HAP-1 (cell line): ENCODE results near the gene CEP72.

Experiments
- DNase-seq, 2 experiments: peaks; one replicate each; pipeline ENCODE4 v3.0.0-alpha.2; 2016 to 2020; ENCODE audit warnings: low spot score in 2 of 2
- H3K27me3 ChIP-seq: fragments of 250-450 bp; sonication (Bioruptor Pico); 2 replicates; pipeline ENCODE4 v1.5.1; 2020; ENCODE audit warnings: low read depth, mild to moderate bottlenecking, moderate library complexity
- H3K36me3 ChIP-seq: fragments of 250-450 bp; sonication (Bioruptor Pico); replicated peaks from 2 replicates; pipeline ENCODE4 v1.5.1; 2020; ENCODE audit warnings: mild to moderate bottlenecking
- H3K4me1 ChIP-seq: fragments of 250-450 bp; sonication (Bioruptor Pico); 2 replicates; pipeline ENCODE4 v1.5.1; 2020; ENCODE audit warnings: mild to moderate bottlenecking
- H3K4me3 ChIP-seq: fragments of 250-450 bp; sonication (Bioruptor Pico); 2 replicates; pipeline ENCODE4 v1.5.1; 2020; ENCODE audit warnings: mild to moderate bottlenecking, moderate library complexity
- H3K9me3 ChIP-seq: fragments of 250-450 bp; sonication (Bioruptor Pico); 2 replicates; pipeline ENCODE4 v1.5.1; 2020; ENCODE audit warnings: mild to moderate bottlenecking, moderate library complexity
- in situ Hi-C: fragments of 300-500 bp; cut with MboI; formaldehyde crosslinking; loops from 3 replicates; pipeline ENCODE4 v1.14.3; 2020; ENCODE audit warnings: low sequenced_read_pairs, inconsistent platforms, mixed read lengths

Gene CEP72

GRCh38 chr5:670396-671270 is 58.5 kb downstream of the CEP72 start:
- peaks cover 14% of the 10 kb centered on the region for H3K36me3 ChIP-seq
- DNase-seq: no peak
- in situ Hi-C loops: loop anchor here (10.0 kb wide), 1 partner anchor 224 kb away; the partner anchor contains the start of genes BRD9 and TRIP13
- no peaks in the 10 kb centered on the region for H3K27me3 ChIP-seq
- H3K4me3 ChIP-seq: no peak overlapping the region
- no peaks in the 10 kb centered on the region for H3K9me3 ChIP-seq
- H3K4me1 ChIP-seq: peaks cover 16% of the 10 kb centered on the region

DNA sequence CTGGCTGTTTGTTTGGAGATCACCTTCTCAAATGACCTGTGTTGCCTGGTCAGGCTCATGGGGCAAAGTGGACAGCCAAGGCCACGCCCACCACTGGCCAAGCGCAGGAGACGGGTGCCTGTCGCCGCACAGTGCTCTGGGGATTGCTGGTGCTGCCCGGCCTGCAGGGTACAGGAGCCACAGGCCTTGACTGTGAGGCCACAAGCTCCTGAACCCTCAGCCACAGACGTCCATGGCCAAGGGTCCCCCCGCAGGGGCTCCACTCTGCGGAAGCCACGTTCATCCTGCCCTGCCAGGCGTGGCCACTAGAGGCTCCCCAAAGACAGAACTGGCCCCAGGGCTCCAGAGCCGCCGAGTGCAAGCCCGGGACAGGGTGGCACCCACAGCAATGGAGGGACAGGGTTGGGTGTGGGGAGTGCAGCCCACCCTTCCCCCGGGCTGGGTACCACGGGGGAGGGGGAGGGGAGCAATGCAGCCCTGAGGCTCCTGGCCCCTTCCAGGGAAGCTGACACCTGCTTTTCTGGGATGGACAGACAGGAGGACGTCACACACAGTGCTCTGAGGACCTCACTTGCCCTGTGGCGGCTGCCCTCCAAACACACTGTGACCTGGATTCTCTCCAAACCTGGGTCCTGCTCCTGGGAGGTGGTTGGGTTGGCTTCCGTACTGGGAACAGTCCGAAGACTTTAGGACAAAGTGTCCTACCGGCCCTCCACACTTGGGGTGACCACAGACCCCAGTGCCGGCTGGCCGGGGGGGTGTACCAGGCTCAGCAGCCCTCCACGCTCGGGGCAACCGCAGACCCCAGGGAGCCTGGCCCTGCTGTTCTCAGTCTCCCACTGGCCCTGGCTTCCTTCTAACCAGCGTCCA is 59.6 kb downstream of the CEP72 start:
- no peak overlapping the region for H3K4me3 ChIP-seq
- no peaks in the 10 kb centered on the region for H3K27me3 ChIP-seq
- H3K36me3 ChIP-seq: peaks cover 14% of the 10 kb centered on the region
- H3K4me1 ChIP-seq: peaks cover 16% of the 10 kb centered on the region
- peak; percentile 57 to 89 for DNase-seq
- no peaks in the 10 kb centered on the region for H3K9me3 ChIP-seq
- in situ Hi-C loops: loop anchor here (10.0 kb wide), 1 partner anchor 223 kb away; the partner anchor contains the start of genes BRD9 and TRIP13

DNA sequence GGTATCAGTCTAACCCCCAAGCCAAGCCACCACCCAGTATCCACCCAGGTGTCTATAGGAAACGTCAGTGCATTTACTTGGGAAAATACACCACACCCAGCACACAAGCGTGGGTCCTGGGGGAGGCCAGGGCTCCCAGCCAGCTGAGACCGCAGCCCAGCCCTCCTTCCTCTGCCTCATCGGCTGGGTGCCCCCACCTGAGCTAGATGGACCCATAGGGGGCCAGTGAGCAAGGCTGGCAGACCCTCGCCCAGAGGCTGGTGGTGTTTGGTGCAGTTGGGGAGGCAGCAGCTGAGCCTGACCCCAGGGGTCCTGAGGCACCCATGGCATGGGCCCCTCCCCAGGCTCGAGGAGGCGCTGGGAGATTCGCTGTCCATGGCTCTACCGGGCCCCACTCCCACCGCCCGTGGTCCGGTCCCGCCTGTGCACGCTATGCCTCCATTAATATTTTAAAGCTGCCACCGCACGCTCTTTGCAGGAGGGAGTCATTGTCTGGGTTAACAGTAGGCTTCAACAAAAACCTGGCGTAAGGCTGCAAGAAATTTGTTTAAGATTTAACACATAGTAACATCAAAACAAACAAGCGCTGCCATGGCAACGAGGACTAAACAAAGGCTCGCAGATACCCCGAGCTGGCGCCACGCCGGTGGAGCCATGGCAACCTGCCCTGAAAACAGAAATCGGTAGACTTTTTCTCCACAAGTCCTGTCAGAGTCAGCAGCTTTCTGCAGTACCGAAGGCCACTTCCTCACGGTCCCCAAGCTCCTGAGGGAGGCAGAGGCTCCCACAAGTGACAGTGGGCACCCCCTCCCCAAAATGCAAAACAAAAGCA is 60.4 kb downstream of the CEP72 start:
- peak; percentile 79 to 95 for DNase-seq
- Histone ChIP-seq H3K9me3 (no peaks in the 10 kb centered on the region), H3K4me3 (no peak overlapping the region), H3K36me3 (peaks cover 6% of the 10 kb centered on the region), H3K4me1 (peaks cover 16% of the 10 kb centered on the region), H3K27me3 (no peaks in the 10 kb centered on the region)
- in situ Hi-C loops: loop anchor here (10.0 kb wide), 1 partner anchor 222 kb away; the partner anchor contains the start of genes BRD9 and TRIP13

- peaks cover 6% of the 10 kb centered on the region for H3K36me3 ChIP-seq
- no peaks in the 10 kb centered on the region for H3K9me3 ChIP-seq
- H3K4me3 ChIP-seq: no peak overlapping the region
- peaks cover 16% of the 10 kb centered on the region for H3K4me1 ChIP-seq
- DNase-seq: no peak
- in situ Hi-C loops: loop anchor here (10.0 kb wide), 1 partner anchor 222 kb away; the partner anchor contains the start of genes BRD9 and TRIP13
- no peaks in the 10 kb centered on the region for H3K27me3 ChIP-seq
Observed at GRCh38 chr5:673161-673830, 61.2 kb downstream of the CEP72 start.

- H3K4me1 ChIP-seq: peaks cover 16% of the 10 kb centered on the region
- H3K27me3 ChIP-seq: no peaks in the 10 kb centered on the region
- in situ Hi-C loops: loop anchor here (10.0 kb wide), 1 partner anchor 221 kb away; the partner anchor contains the start of genes BRD9 and TRIP13
Observed at GRCh38 chr5:673831-674629, 61.9 kb downstream of the CEP72 start.

GRCh38 chr5:674630-675011 is 62.5 kb downstream of the CEP72 start:
- no peaks in the 10 kb centered on the region for H3K9me3 ChIP-seq
- no peaks in the 10 kb centered on the region for H3K27me3 ChIP-seq
- peaks cover 16% of the 10 kb centered on the region for H3K4me1 ChIP-seq
- H3K36me3 ChIP-seq: no peaks in the 10 kb centered on the region
- in situ Hi-C loops: loop anchor here (10.0 kb wide), 1 partner anchor 220 kb away; the partner anchor contains the start of genes BRD9 and TRIP13
- DNase-seq: peak in 1 of 2 experiments; percentile 21
- H3K4me3 ChIP-seq: no peak overlapping the region

More at GRCh38 chr5:673831-674629, 61.9 kb downstream of the CEP72 start:
- DNase-seq: peak in 1 of 2 experiments; percentile 28
- H3K9me3 ChIP-seq: no peaks in the 10 kb centered on the region
- H3K4me3 ChIP-seq: no peak overlapping the region
- peaks cover under 1% of the 10 kb centered on the region for H3K36me3 ChIP-seq

DNA sequence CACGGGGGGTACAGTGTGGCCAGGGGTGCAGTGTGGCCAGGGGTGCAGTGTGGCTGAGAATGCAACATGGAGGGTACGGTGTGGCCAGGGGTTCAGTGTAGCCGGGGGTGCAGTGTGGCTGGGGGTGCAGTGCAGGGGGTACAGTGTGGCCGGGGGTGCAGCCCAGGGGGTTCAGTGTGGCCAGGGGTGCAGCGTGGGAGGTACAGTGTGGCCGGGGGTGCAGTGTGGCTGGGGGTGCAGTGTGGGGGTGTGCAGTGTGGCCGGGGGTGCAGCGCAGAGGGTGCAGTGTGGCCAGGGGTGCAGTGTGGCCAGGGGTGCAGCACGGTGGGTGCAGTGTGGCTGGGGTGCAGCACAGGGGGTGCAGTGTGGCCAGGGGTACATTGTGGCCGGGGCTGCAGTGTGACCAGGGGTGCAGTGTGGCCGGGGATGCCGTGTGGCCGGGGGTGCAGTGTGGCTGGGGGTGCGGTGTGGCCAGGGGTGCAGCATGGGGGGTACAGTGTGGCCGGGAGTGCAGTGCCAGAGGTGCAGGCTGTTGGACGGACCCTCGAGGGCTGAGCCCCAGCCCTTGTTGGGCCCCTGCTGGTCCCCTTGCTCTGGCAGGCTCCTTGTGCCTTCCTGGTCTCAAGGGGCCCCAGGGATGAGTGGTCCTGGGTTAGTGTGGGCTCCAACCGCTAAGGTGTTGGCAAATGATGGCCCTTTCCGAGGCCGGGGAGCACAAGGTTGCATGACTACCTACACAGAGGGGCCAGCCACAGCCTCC is 63.2 kb downstream of the CEP72 start:
- Histone ChIP-seq H3K27me3 (no peaks in the 10 kb centered on the region), H3K4me3 (no peak overlapping the region), H3K4me1 (peaks cover 16% of the 10 kb centered on the region), H3K9me3 (no peaks in the 10 kb centered on the region), H3K36me3 (no peaks in the 10 kb centered on the region)
- in situ Hi-C loops: loop anchor here (10.0 kb wide), 1 partner anchor 220 kb away; the partner anchor contains the start of genes BRD9 and TRIP13
- no peak for DNase-seq

GRCh38 chr5:675871-676698 is 63.9 kb downstream of the CEP72 start:
- Histone ChIP-seq H3K27me3 (no peaks in the 10 kb centered on the region), H3K4me1 (peaks cover 16% of the 10 kb centered on the region), H3K36me3 (no peaks in the 10 kb centered on the region), H3K9me3 (no peaks in the 10 kb centered on the region), H3K4me3 (no peak overlapping the region)
- in situ Hi-C loops: loop anchor here (10.0 kb wide), 1 partner anchor 219 kb away; the partner anchor contains the start of genes BRD9 and TRIP13
- DNase-seq: no peak

DNA sequence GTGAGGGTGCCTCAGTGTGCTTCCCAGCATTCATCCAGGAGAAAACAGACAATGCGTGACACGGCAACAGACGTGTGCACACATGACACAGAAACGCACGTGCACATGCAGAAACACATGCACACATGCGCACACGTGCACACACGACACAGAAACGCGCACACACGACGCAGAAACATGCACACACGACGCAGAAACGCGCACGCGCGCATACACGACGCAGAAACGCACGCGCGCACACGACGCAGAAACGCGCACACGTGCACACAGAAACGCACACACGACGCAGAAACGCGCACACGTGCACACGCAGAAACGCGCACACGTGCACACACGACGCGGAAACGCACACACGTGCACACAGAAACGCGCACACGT is 64.5 kb downstream of the CEP72 start:
- Histone ChIP-seq H3K27me3 (no peaks in the 10 kb centered on the region), H3K36me3 (no peaks in the 10 kb centered on the region), H3K9me3 (no peaks in the 10 kb centered on the region), H3K4me1 (peaks cover 16% of the 10 kb centered on the region), H3K4me3 (no peak overlapping the region)
- in situ Hi-C loops: loop anchor here (10.0 kb wide), 1 partner anchor 218 kb away; the partner anchor contains the start of genes BRD9 and TRIP13
- DNase-seq: no peak

GRCh38 chr5:677131-678101 is 65.3 kb downstream of the CEP72 start:
- no peak for DNase-seq
- Histone ChIP-seq H3K4me1 (peaks cover 9% of the 10 kb centered on the region), H3K9me3 (no peaks in the 10 kb centered on the region), H3K4me3 (no peak overlapping the region), H3K27me3 (no peaks in the 10 kb centered on the region), H3K36me3 (no peaks in the 10 kb centered on the region)
- in situ Hi-C loops: loop anchor here (10.0 kb wide), 1 partner anchor 217 kb away; the partner anchor contains the start of genes BRD9 and TRIP13
